Measurements from ENCODE around the gene ASIC4. TPM values are rescaled to one million over a fixed set of nuclear protein-coding genes. Genes with fewer than 3 reads are reported as not detected.

Gene ASIC4
- total RNA-seq, 3 donors from 2014 or later (not counting 1 experiment from before 2014, with no cell fraction given) = 0.12 to 0.20 TPM; not detected in 1

GRCh38 chr2:219557320-219557719 lies 43.0 kb downstream of the ASIC4 start:
- H3K4me1 ChIP-seq (ENCODE audit: control insufficient read depth, insufficient read depth, low read length) = peaks cover 9% of the 10 kb centered on the region
- no peak overlapping the region for H3K4me3 ChIP-seq (ENCODE audit: low read length)
- no peaks in the 10 kb centered on the region for H3K36me3 ChIP-seq (ENCODE audit: control insufficient read depth, insufficient read depth, low read length)
- Mint-ChIP-seq H3K4me3 (no peak overlapping the region), H3K27me3 (ENCODE audit: low read depth in 2 of 2) (peaks cover 8 to 13% of the 10 kb centered on the region in 2 donors), H3K27ac (no peak overlapping the region), H3K9me3 (no peaks in the 10 kb centered on the region), H3K4me1 (peaks cover 0 to 3% of the 10 kb centered on the region in 2 donors), H3K36me3 (no peaks in the 10 kb centered on the region)
- DNase-seq = no peak
- no peak for ATAC-seq
- H3K27ac ChIP-seq (ENCODE audit: low read length) = no peak overlapping the region
- H3K27me3 ChIP-seq (ENCODE audit: control insufficient read depth, insufficient read depth, low read length) = peaks cover 15% of the 10 kb centered on the region
- no peak for TF ChIP-seq CTCF (IDR thresholded peaks at IDR 0.05)
- intact Hi-C loops (cut with micrococcal nuclease) = no loop called here
- 92% methylated on average over 21 of the region's 21 CpGs for WGBS (ENCODE audit: insufficient coverage)
- H3K9me3 ChIP-seq (ENCODE audit: control insufficient read depth, insufficient read depth, low read length) = no peaks in the 10 kb centered on the region

GRCh38 chr2:219557791-219558785 lies 43.8 kb downstream of the ASIC4 start:
- Histone ChIP-seq H3K27me3 (ENCODE audit: control insufficient read depth, insufficient read depth, low read length) (peaks cover 13% of the 10 kb centered on the region), H3K36me3 (ENCODE audit: control insufficient read depth, insufficient read depth, low read length) (no peaks in the 10 kb centered on the region), H3K9me3 (ENCODE audit: control insufficient read depth, insufficient read depth, low read length) (no peaks in the 10 kb centered on the region), H3K27ac (ENCODE audit: low read length) (no peak overlapping the region), H3K4me1 (ENCODE audit: control insufficient read depth, insufficient read depth, low read length) (peaks cover 5% of the 10 kb centered on the region), H3K4me3 (ENCODE audit: low read length) (no peak overlapping the region)
- intact Hi-C loops (cut with micrococcal nuclease) = no loop called here
- no peak for TF ChIP-seq CTCF (IDR thresholded peaks at IDR 0.05)
- H3K27me3 Mint-ChIP-seq (ENCODE audit: low read depth in 2 of 2) = peaks cover 8 to 17% of the 10 kb centered on the region in 2 donors
- H3K36me3 Mint-ChIP-seq = no peaks in the 10 kb centered on the region
- no peak overlapping the region for H3K27ac Mint-ChIP-seq
- H3K4me3 Mint-ChIP-seq = no peak overlapping the region
- DNase-seq (no peak), ATAC-seq (no peak)
- WGBS (ENCODE audit: insufficient coverage) = 90% methylated on average over 25 of the region's 25 CpGs
- no peaks in the 10 kb centered on the region for H3K9me3 Mint-ChIP-seq
- no peaks in the 10 kb centered on the region for H3K4me1 Mint-ChIP-seq

GRCh38 chr2:219559156-219559915 lies 45.1 kb downstream of the ASIC4 start:
- Mint-ChIP-seq H3K4me3 (no peak overlapping the region), H3K27me3 (ENCODE audit: low read depth in 2 of 2) (peaks cover 3 to 15% of the 10 kb centered on the region in 2 donors), H3K36me3 (no peaks in the 10 kb centered on the region), H3K27ac (no peak overlapping the region), H3K9me3 (no peaks in the 10 kb centered on the region), H3K4me1 (no peaks in the 10 kb centered on the region)
- Histone ChIP-seq H3K4me3 (ENCODE audit: low read length) (no peak overlapping the region), H3K36me3 (ENCODE audit: control insufficient read depth, insufficient read depth, low read length) (no peaks in the 10 kb centered on the region), H3K9me3 (ENCODE audit: control insufficient read depth, insufficient read depth, low read length) (no peaks in the 10 kb centered on the region), H3K4me1 (ENCODE audit: control insufficient read depth, insufficient read depth, low read length) (no peaks in the 10 kb centered on the region), H3K27me3 (ENCODE audit: control insufficient read depth, insufficient read depth, low read length) (peaks cover 1% of the 10 kb centered on the region), H3K27ac (ENCODE audit: low read length) (no peak overlapping the region)
- intact Hi-C loops (cut with micrococcal nuclease) = no loop called here
- DNase-seq = no peak
- no peak for TF ChIP-seq CTCF (IDR thresholded peaks at IDR 0.05)
- 89% methylated on average over 18 of the region's 20 CpGs for WGBS (ENCODE audit: insufficient coverage)
- ATAC-seq = no peak
